MCF 10A (cell line): ENCODE measurements around the gene LTBP4. TPM values are rescaled to one million over a fixed set of nuclear protein-coding genes. Genes with fewer than 3 reads are reported as not detected.

Experiments
- BruUV-seq: library from RNA; stranded (reverse); fragments of 400-500 nt; replicated peaks from 2 replicates; lab custom pipeline; 2021; lab: Mats Ljungman, UMichigan
- CTCF ChIA-PET: fragments of 300-600 bp; sonication (Branson Sonifier 250); formaldehyde crosslinking; extraction: SDS; loops from one replicate; lab custom pipeline; 2021; ENCODE audit warnings: antibody characterized with exemption, inconsistent platforms; lab: Yijun Ruan, JAX
- POLR2A ChIA-PET: fragments of 300-600, 350-650 bp; sonication (Branson Sonifier 250); formaldehyde crosslinking; extraction: SDS; loops from one replicate; lab custom pipeline; 2020; ENCODE audit warnings: antibody characterized with exemption, inconsistent platforms; lab: Yijun Ruan, JAX
- DNase-seq: peaks from one replicate; pipeline ENCODE4 v3.0.0-alpha.2; 2018; ENCODE audit not compliant: unreplicated experiment
- H3K27ac Mint-ChIP-seq: one replicate; pipeline ENCODE4 v1.8.0; 2022; ENCODE audit warnings: mild to moderate bottlenecking, low read depth, mixed read lengths; ENCODE audit not compliant: unreplicated experiment
- H3K27me3 Mint-ChIP-seq: one replicate; pipeline ENCODE4 v1.8.0; 2022; ENCODE audit warnings: mixed read lengths; ENCODE audit not compliant: insufficient read depth, unreplicated experiment
- H3K36me3 Mint-ChIP-seq: one replicate; pipeline ENCODE4 v1.8.0; 2022; ENCODE audit warnings: mild to moderate bottlenecking, moderate library complexity, mixed read lengths; ENCODE audit not compliant: insufficient read depth, unreplicated experiment
- H3K4me1 Mint-ChIP-seq: one replicate; pipeline ENCODE4 v1.8.0; 2022; ENCODE audit warnings: mixed read lengths; ENCODE audit not compliant: insufficient read depth, unreplicated experiment
- H3K4me3 Mint-ChIP-seq: one replicate; pipeline ENCODE4 v1.8.0; 2022; ENCODE audit warnings: mild to moderate bottlenecking, moderate library complexity, mixed read lengths; ENCODE audit not compliant: unreplicated experiment
- H3K9me3 Mint-ChIP-seq: one replicate; pipeline ENCODE4 v1.8.0; 2022; ENCODE audit warnings: mixed read lengths; ENCODE audit not compliant: unreplicated experiment
- intact Hi-C: fragments of 100-400 bp; cut with micrococcal nuclease; formaldehyde crosslinking; loops from 2 replicates; pipeline ENCODE4 v1.14.1; 2022
- total RNA-seq: library from RNA; stranded (reverse); gene quantifications from 2 replicates; pipeline ENCODE4 v1.2.3, GENCODE V29; 2022
- TF ChIP-seq, protein P1 (sequence below): fragments of 200-600 bp; IDR thresholded peaks from one replicate; pipeline ENCODE4 v1.8.0; 2022; ENCODE audit warnings: antibody characterized with exemption, mild to moderate bottlenecking; ENCODE audit not compliant: unreplicated experiment

LTBP4 gene
- total RNA-seq, 1 experiment from 2014 or later, result 76.4 TPM

DNA sequence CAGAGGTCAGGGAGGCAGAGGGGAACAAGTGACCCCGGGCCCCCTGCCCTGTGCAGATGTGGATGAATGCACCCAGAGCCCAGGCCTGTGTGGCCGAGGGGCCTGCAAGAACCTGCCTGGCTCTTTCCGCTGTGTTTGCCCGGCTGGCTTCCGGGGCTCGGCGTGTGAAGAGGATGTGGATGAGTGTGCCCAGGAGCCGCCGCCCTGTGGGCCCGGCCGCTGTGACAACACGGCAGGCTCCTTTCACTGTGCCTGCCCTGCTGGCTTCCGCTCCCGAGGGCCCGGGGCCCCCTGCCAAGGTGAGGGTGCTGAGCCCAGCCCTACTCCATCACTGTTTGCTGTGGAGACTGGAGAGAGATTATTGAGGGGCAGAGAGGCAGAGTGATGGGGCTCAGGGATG is 9.9 kb downstream of the LTBP4 start:
- POLR2A ChIA-PET, result interaction anchor here (1.6 kb wide), 2 partner anchors 20 to 23 kb away, joined by 8 to 9 read pairs; no protein-coding TSS in a partner anchor
- DNase-seq, result peak; percentile 43
- Mint-ChIP-seq H3K27ac (peak overlapping the region; percentile 39), H3K27me3 (no peaks in the 10 kb centered on the region), H3K4me3 (peak overlapping the region; percentile 74), H3K4me1 (peaks cover 42% of the 10 kb centered on the region), H3K9me3 (no peaks in the 10 kb centered on the region), H3K36me3 (peaks cover 17% of the 10 kb centered on the region)
- CTCF ChIA-PET, result interaction anchor here (1.2 to 1.6 kb wide), 2 partner anchors 24 to 82 kb away, joined by 3 to 7 read pairs; no protein-coding TSS in a partner anchor
- intact Hi-C loops, result no loop called here
- TF ChIP-seq, protein P1, sequence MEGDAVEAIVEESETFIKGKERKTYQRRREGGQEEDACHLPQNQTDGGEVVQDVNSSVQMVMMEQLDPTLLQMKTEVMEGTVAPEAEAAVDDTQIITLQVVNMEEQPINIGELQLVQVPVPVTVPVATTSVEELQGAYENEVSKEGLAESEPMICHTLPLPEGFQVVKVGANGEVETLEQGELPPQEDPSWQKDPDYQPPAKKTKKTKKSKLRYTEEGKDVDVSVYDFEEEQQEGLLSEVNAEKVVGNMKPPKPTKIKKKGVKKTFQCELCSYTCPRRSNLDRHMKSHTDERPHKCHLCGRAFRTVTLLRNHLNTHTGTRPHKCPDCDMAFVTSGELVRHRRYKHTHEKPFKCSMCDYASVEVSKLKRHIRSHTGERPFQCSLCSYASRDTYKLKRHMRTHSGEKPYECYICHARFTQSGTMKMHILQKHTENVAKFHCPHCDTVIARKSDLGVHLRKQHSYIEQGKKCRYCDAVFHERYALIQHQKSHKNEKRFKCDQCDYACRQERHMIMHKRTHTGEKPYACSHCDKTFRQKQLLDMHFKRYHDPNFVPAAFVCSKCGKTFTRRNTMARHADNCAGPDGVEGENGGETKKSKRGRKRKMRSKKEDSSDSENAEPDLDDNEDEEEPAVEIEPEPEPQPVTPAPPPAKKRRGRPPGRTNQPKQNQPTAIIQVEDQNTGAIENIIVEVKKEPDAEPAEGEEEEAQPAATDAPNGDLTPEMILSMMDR, result no peak
- no TSS peak for BruUV-seq

DNA sequence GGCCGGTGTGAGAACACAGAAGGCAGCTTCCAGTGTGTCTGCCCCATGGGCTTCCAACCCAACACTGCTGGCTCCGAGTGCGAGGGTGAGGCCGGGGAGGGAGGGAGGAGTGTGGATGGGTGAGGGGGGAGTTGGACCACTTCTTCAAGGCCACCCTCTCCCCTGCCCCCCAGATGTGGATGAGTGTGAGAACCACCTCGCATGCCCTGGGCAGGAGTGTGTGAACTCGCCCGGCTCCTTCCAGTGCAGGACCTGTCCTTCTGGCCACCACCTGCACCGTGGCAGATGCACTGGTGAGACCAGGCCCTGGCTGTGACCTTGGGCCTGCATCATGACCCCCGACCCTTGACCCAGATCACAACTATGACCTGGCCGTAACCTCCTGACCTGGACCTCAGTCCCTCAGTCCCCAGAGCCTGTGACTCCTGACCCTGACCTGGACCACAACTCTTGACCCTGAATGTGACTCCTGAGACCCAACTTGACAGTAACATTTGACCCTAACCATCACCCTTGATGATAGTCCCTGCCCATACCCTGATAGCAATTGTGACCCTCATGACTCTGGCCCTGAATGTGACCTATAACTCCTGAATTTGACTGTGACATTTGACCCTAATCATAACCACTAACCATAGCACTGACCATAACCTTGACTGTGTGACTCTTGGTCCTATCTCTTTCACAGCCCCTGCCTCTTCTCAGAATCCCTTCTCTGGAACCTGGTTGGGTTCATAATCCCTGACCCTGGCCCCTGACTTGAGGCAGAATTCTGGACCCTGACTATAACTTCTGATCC is 10.9 kb downstream of the LTBP4 start:
- TF ChIP-seq, protein P1, result no peak
- peaks cover 22% of the 10 kb centered on the region for H3K36me3 Mint-ChIP-seq
- H3K9me3 Mint-ChIP-seq, result no peaks in the 10 kb centered on the region
- no TSS peak for BruUV-seq
- H3K27ac Mint-ChIP-seq, result no peak overlapping the region
- intact Hi-C loops, result no loop called here
- no peak for DNase-seq
- H3K27me3 Mint-ChIP-seq, result no peaks in the 10 kb centered on the region
- ChIA-PET POLR2A (interaction anchor here (0.5 kb wide), 1 partner anchor 24 kb away, joined by 3 read pairs; no protein-coding TSS in a partner anchor), CTCF (no interaction called here)
- H3K4me1 Mint-ChIP-seq, result peaks cover 42% of the 10 kb centered on the region
- peak overlapping the region; percentile 43 for H3K4me3 Mint-ChIP-seq

DNA sequence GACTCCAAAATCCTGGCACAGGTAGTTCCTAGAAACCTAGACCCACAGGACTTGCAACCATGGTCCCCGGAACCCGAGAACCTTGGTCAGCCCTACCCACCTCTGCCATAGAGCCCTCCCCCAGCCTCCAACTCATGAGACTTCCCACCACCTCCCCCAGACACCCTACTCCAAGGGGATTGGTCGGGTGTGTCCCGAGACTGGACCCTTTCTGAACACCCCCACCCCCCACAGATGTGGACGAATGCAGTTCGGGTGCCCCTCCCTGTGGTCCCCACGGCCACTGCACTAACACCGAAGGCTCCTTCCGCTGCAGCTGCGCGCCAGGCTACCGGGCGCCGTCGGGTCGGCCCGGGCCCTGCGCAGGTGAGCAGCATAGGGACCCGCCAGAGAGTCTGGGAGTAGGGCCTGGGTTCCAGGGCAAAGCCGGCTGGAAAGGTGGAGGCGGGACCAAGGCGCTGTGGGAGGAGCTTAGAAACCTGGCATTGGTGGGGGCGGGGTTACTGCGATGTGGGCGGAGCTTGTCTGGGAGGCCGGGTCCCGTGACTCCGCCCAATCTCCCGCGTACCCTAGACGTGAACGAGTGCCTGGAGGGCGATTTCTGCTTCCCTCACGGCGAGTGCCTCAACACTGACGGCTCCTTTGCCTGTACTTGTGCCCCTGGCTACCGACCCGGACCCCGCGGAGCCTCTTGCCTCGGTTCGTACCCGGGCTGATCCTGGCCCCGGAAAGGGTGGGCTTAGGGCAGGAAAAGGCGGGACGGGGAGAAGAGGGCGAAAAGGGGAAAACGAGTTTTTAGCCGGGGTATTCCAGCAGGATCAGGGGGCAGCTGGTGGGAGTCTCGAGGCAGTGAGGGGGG is 11.9 kb downstream of the LTBP4 start:
- Mint-ChIP-seq H3K9me3 (no peaks in the 10 kb centered on the region), H3K36me3 (peaks cover 19% of the 10 kb centered on the region), H3K27ac (no peak overlapping the region), H3K4me1 (peaks cover 33% of the 10 kb centered on the region), H3K27me3 (no peaks in the 10 kb centered on the region), H3K4me3 (no peak overlapping the region)
- BruUV-seq, result no TSS peak
- POLR2A ChIA-PET, result no interaction called here
- CTCF ChIA-PET, result interaction anchor here (4.4 kb wide), 1 partner anchor 21 kb away, joined by 37 read pairs; no protein-coding TSS in a partner anchor
- intact Hi-C loops, result no loop called here
- TF ChIP-seq, protein P1, result no peak
- no peak for DNase-seq
